ENCODE data around the gene P2RX1. TPM values are rescaled to one million over a fixed set of nuclear protein-coding genes. Genes with fewer than 3 reads are reported as not detected.
A peak's percentile ranks its signal among the peaks of the same experiment; 100 is the strongest.

The P2RX1 gene
- polyA plus RNA-seq, 3 donors: 22.9 to 117 (median 33.8) TPM

DNA sequence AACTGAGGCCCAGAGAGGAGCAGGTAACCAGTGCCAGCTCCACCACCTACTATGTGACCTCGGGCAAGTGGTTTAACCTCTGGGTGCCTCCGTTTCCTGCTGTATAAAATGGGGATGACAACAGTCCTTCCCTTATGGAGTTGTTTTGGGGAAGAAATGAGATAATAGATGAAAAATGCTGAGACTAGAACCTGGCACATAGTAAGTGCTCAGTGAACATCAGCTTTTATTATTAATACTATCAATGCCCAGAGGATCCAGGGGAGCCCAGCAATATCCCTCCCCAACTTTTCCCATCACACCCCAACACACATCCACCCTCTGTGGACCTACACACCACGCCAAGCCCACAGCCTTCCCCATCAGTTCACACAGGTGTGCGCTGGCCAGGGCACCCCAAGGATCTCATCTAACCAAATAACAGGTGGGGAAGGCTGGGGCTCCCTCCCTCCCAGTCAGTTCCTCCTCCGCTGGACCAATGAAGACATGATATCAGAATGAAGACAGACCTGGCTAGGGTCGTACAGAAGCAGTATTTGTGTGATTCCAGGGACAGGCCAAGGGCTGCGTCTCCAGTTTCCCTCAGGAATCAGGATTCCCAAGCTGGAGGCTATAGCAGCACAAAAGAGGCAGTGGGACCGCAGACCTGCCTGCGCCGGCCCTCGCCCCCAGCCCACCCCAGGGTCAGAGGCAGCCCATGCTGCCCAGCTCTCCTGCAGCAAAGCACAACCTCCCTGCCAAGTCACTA lies 46.1 kb upstream of the P2RX1 start:
- WGBS (ENCODE audit: insufficient coverage): 15% methylated on average over 4 of the region's 11 CpGs
- Histone ChIP-seq H3K79me2 (ENCODE audit: insufficient read depth, low read length) (peaks cover 62% of the 10 kb centered on the region), H3K9ac (ENCODE audit: insufficient read depth, low read length, poor library complexity, severe bottlenecking) (no peak overlapping the region), H2AFZ (ENCODE audit: insufficient read depth, low read depth, low read length, poor library complexity, severe bottlenecking) (no peak overlapping the region), H3K4me3 (replicated peaks in 1 of 3; ENCODE audit: low read depth in 2 of 3, low read length in 3 of 3) (peak overlapping the region in 1 of 3 experiments; percentile 86), H3K9me3 (replicated peaks in 1 of 2; ENCODE audit: control insufficient read depth in 1 of 2, insufficient read depth in 1 of 2, low read length in 2 of 2) (no peaks in the 10 kb centered on the region), H3K4me2 (replicated peaks; ENCODE audit: extremely low read depth, low read length, poor library complexity, severe bottlenecking) (peak overlapping the region; percentile 89), H3K36me3 (replicated peaks in 1 of 2; ENCODE audit: control insufficient read depth in 1 of 2, insufficient read depth in 2 of 2, low read length in 2 of 2) (peaks cover 5 to 9% of the 10 kb centered on the region in 2 donors), H4K20me1 (ENCODE audit: insufficient read depth, low read length) (peaks cover 48% of the 10 kb centered on the region), H3K4me1 (ENCODE audit: control insufficient read depth in 1 of 2, insufficient read depth in 2 of 2, low read length in 2 of 2) (peaks cover 50 to 65% of the 10 kb centered on the region in 2 donors), H3K27ac (ENCODE audit: low read depth in 1 of 2, low read length in 2 of 2) (no peak overlapping the region), H3K27me3 (ENCODE audit: control insufficient read depth in 2 of 2, insufficient read depth in 2 of 2, low read length in 2 of 2) (no peaks in the 10 kb centered on the region)
- Mint-ChIP-seq H3K36me3 (peaks cover 14 to 20% of the 10 kb centered on the region in 2 donors), H3K27ac (peak overlapping the region; percentile 47 to 94 (median 75)), H3K9me3 (no peaks in the 10 kb centered on the region), H3K27me3 (ENCODE audit: low read depth in 3 of 3) (peaks cover 0 to 3% (median 2%) of the 10 kb centered on the region in 3 donors), H3K4me1 (peaks cover 49% of the 10 kb centered on the region), H3K4me3 (peak overlapping the region; percentile 82 to 86)
- no peak for DNase-seq
- TF ChIP-seq, protein P1, sequence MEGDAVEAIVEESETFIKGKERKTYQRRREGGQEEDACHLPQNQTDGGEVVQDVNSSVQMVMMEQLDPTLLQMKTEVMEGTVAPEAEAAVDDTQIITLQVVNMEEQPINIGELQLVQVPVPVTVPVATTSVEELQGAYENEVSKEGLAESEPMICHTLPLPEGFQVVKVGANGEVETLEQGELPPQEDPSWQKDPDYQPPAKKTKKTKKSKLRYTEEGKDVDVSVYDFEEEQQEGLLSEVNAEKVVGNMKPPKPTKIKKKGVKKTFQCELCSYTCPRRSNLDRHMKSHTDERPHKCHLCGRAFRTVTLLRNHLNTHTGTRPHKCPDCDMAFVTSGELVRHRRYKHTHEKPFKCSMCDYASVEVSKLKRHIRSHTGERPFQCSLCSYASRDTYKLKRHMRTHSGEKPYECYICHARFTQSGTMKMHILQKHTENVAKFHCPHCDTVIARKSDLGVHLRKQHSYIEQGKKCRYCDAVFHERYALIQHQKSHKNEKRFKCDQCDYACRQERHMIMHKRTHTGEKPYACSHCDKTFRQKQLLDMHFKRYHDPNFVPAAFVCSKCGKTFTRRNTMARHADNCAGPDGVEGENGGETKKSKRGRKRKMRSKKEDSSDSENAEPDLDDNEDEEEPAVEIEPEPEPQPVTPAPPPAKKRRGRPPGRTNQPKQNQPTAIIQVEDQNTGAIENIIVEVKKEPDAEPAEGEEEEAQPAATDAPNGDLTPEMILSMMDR (IDR thresholded peaks at IDR 0.05): no peak
- intact Hi-C loops (cut with micrococcal nuclease): loop anchor here in 1 of 2 donors (5.0 kb wide), 2 partner anchors 40 to 45 kb away; partner anchors contain the start of gene P2RX1

DNA sequence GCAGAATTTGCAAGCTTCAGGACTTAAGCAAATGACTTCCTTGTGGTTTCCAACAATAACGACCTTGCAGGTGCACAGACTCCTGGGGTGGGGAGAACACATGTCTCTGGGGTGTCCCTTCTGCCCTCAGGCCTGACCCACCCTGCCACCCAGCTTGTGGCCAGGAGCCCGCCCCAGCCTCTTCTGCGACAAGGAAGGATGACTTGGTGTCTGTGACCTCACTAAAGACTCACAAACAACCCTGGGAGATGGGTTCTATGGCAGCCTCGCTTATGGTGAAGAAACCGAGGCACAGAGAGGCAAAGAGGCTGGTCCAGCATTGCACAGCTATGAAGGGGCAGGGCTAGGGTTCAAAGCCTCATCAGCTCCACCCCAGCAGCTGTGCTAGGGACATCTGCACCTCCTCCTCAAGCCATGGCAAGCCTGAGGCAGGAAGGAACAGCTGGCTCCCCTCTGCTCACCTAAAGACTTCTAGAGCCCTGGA lies 45.3 kb upstream of the P2RX1 start:
- Histone ChIP-seq H4K20me1 (ENCODE audit: insufficient read depth, low read length) (peaks cover 56% of the 10 kb centered on the region), H3K9ac (ENCODE audit: insufficient read depth, low read length, poor library complexity, severe bottlenecking) (no peak overlapping the region), H3K27ac (ENCODE audit: low read depth in 1 of 2, low read length in 2 of 2) (peak overlapping the region in 1 of 2 donors; percentile 60), H3K27me3 (ENCODE audit: control insufficient read depth in 2 of 2, insufficient read depth in 2 of 2, low read length in 2 of 2) (no peaks in the 10 kb centered on the region), H3K79me2 (ENCODE audit: insufficient read depth, low read length) (peaks cover 69% of the 10 kb centered on the region), H3K36me3 (replicated peaks in 1 of 2; ENCODE audit: control insufficient read depth in 1 of 2, insufficient read depth in 2 of 2, low read length in 2 of 2) (peaks cover 12 to 17% of the 10 kb centered on the region in 2 donors), H3K4me1 (ENCODE audit: control insufficient read depth in 1 of 2, insufficient read depth in 2 of 2, low read length in 2 of 2) (peaks cover 50 to 65% of the 10 kb centered on the region in 2 donors), H3K4me2 (replicated peaks; ENCODE audit: extremely low read depth, low read length, poor library complexity, severe bottlenecking) (peak overlapping the region; percentile 23), H2AFZ (ENCODE audit: insufficient read depth, low read depth, low read length, poor library complexity, severe bottlenecking) (no peak overlapping the region), H3K4me3 (replicated peaks in 1 of 3; ENCODE audit: low read depth in 2 of 3, low read length in 3 of 3) (peak overlapping the region in 1 of 3 experiments; percentile 26), H3K9me3 (replicated peaks in 1 of 2; ENCODE audit: control insufficient read depth in 1 of 2, insufficient read depth in 1 of 2, low read length in 2 of 2) (no peaks in the 10 kb centered on the region)
- H3K36me3 Mint-ChIP-seq: peaks cover 21 to 28% of the 10 kb centered on the region in 2 donors
- H3K4me3 Mint-ChIP-seq: peak overlapping the region; percentile 67 to 86
- peak overlapping the region in 6 of 7 donors; percentile 85 to 95 (median 94) for H3K27ac Mint-ChIP-seq
- peaks cover 51% of the 10 kb centered on the region for H3K4me1 Mint-ChIP-seq
- WGBS (ENCODE audit: insufficient coverage): 0% methylated on average over 2 of the region's 5 CpGs
- TF ChIP-seq, protein P1 (IDR thresholded peaks at IDR 0.05): no peak
- DNase-seq: peak; percentile 35 to 61 (median 49)
- no peaks in the 10 kb centered on the region for H3K9me3 Mint-ChIP-seq
- intact Hi-C loops (cut with micrococcal nuclease): loop anchor here (2.0 to 5.0 kb wide), 3 partner anchors 41 to 45 kb away; partner anchors contain the start of gene P2RX1 (in 2 of the 2)
- H3K27me3 Mint-ChIP-seq (ENCODE audit: low read depth in 3 of 3): peaks cover 0 to 2% (median 0%) of the 10 kb centered on the region in 3 donors

Measured in CD14-positive monocyte (primary cell).